Trophoblast cell (in vitro differentiated cells and primary cell): Measurements from ENCODE around the gene HNF4A.

ENCODE experiments used
- DNase-seq, 2 donors: peaks; one replicate each; pipeline ENCODE4 v3.0.0-alpha.2; 2016
- H2AFZ ChIP-seq: 2 replicates; pipeline ENCODE4 v1.6.1; 2013; ENCODE audit warnings: low read length, moderate library complexity, mild to moderate bottlenecking; ENCODE audit not compliant: insufficient read depth, poor library complexity
- H2AK5ac ChIP-seq: 2 replicates; pipeline ENCODE4 v1.6.1; 2013; ENCODE audit warnings: mild to moderate bottlenecking, low read length
- H2BK120ac ChIP-seq: 2 replicates; pipeline ENCODE4 v1.6.1; 2013; ENCODE audit warnings: low read length, mild to moderate bottlenecking, moderate library complexity; ENCODE audit not compliant: insufficient read depth, poor library complexity
- H2BK12ac ChIP-seq: 2 replicates; pipeline ENCODE4 v1.6.1; 2013; ENCODE audit warnings: mild to moderate bottlenecking, low read length, moderate library complexity
- H2BK5ac ChIP-seq: 2 replicates; pipeline ENCODE4 v1.6.1; 2013; ENCODE audit warnings: low read length, low read depth, moderate library complexity, mild to moderate bottlenecking; ENCODE audit not compliant: poor library complexity
- H3K14ac ChIP-seq: 2 replicates; pipeline ENCODE4 v1.6.1; 2013; ENCODE audit warnings: mild to moderate bottlenecking, low read length
- H3K18ac ChIP-seq: 2 replicates; pipeline ENCODE4 v1.6.1; 2013; ENCODE audit warnings: mild to moderate bottlenecking, low read length
- H3K23ac ChIP-seq: 2 replicates; pipeline ENCODE4 v1.6.1; 2013; ENCODE audit warnings: low read length
- H3K27ac ChIP-seq: 2 replicates; pipeline ENCODE4 v1.5.1; 2013; ENCODE audit warnings: low read depth, mild to moderate bottlenecking, inconsistent platforms, low read length, moderate library complexity
- H3K27me3 ChIP-seq: 2 replicates; pipeline ENCODE4 v1.6.1; 2013; ENCODE audit warnings: inconsistent platforms, mild to moderate bottlenecking, low read length, moderate library complexity; ENCODE audit not compliant: insufficient read depth
- H3K36me3 ChIP-seq, 2 experiments: 1 replicate in 1 of 2; 2 replicates in 1 of 2; pipeline ENCODE4 v1.6.1; 2013; ENCODE audit warnings: low read length in 2 of 2, mild to moderate bottlenecking in 2 of 2, moderate library complexity in 1 of 2; ENCODE audit not compliant: insufficient read depth in 2 of 2, control insufficient read depth in 1 of 2
- H3K4ac ChIP-seq: 2 replicates; pipeline ENCODE4 v1.6.1; 2013; ENCODE audit warnings: low read depth, mild to moderate bottlenecking, low read length, moderate library complexity
- H3K4me1 ChIP-seq, 2 experiments: 1 replicate in 1 of 2; 2 replicates in 1 of 2; pipeline ENCODE4 v1.6.1; 2013; ENCODE audit warnings: low read length in 2 of 2, mild to moderate bottlenecking in 2 of 2, moderate library complexity in 1 of 2; ENCODE audit not compliant: insufficient read depth in 2 of 2, control insufficient read depth in 1 of 2
- H3K4me2 ChIP-seq: 2 replicates; pipeline ENCODE4 v1.6.1; 2013; ENCODE audit warnings: inconsistent platforms, mild to moderate bottlenecking, low read length, moderate library complexity
- H3K4me3 ChIP-seq: 2 replicates; pipeline ENCODE4 v1.5.1; 2013; ENCODE audit warnings: mild to moderate bottlenecking, low read depth, low read length, inconsistent platforms
- H3K79me1 ChIP-seq: one replicate; pipeline ENCODE4 v1.6.1; 2013; ENCODE audit warnings: low read length
- H3K79me2 ChIP-seq: 2 replicates; pipeline ENCODE4 v1.6.1; 2013; ENCODE audit warnings: low read length, mild to moderate bottlenecking; ENCODE audit not compliant: control insufficient read depth, insufficient read depth, poor library complexity
- H3K9ac ChIP-seq: 2 replicates; pipeline ENCODE4 v1.6.1; 2013; ENCODE audit warnings: mild to moderate bottlenecking, low read length
- H3K9me3 ChIP-seq: 2 replicates; pipeline ENCODE4 v1.6.1; 2013; ENCODE audit warnings: low read depth, mild to moderate bottlenecking, control low read depth, inconsistent platforms, low read length; ENCODE audit not compliant: insufficient read depth
- H4K12ac ChIP-seq: 2 replicates; pipeline ENCODE4 v1.6.1; 2013; ENCODE audit warnings: low read depth, mild to moderate bottlenecking, low read length, moderate library complexity
- H4K8ac ChIP-seq: 2 replicates; pipeline ENCODE4 v1.6.1; 2013; ENCODE audit warnings: low read depth, mild to moderate bottlenecking, low read length, moderate library complexity
- H4K91ac ChIP-seq: one replicate; pipeline ENCODE4 v1.6.1; 2013; ENCODE audit warnings: low read depth, mild to moderate bottlenecking, low read length, moderate library complexity
- WGBS: extraction: QIAGEN DNeasy Blood & Tissue Kit; methylation state at CpG from one replicate; pipeline ENCODE4 v1.1.7; 2013; ENCODE audit warnings: missing lambda C conversion rate; ENCODE audit not compliant: insufficient read length, insufficient coverage; ENCODE audit errors: extremely low coverage; 5-methylcytosine and 5-hydroxymethylcytosine counted together

The HNF4A gene

GRCh38 chr20:44455126-44455525 is 99.6 kb downstream of the HNF4A start:
- Histone ChIP-seq H2AK5ac (no peak overlapping the region), H3K79me1 (no peaks in the 10 kb centered on the region), H2AFZ (no peak overlapping the region), H3K4me1 (no peaks in the 10 kb centered on the region), H2BK5ac (no peak overlapping the region), H3K14ac (no peak overlapping the region), H3K79me2 (no peaks in the 10 kb centered on the region), H2BK120ac (no peak overlapping the region), H3K4ac (no peak overlapping the region), H3K27ac (no peak overlapping the region), H3K9me3 (no peaks in the 10 kb centered on the region), H3K36me3 (no peaks in the 10 kb centered on the region), H2BK12ac (no peak overlapping the region), H3K9ac (no peak overlapping the region), H4K12ac (no peak overlapping the region), H3K18ac (no peak overlapping the region), H3K4me2 (no peak overlapping the region), H4K8ac (no peak overlapping the region), H4K91ac (no peak overlapping the region), H3K27me3 (no peaks in the 10 kb centered on the region), H3K4me3 (no peak overlapping the region), H3K23ac (no peak overlapping the region)
- WGBS: no CpG with 5 or more reads among the region's 3 CpGs
- DNase-seq: no peak

- no peak overlapping the region for H2AFZ ChIP-seq
- H3K4me1 ChIP-seq: no peaks in the 10 kb centered on the region
- H3K79me1 ChIP-seq: no peaks in the 10 kb centered on the region
- no peaks in the 10 kb centered on the region for H3K79me2 ChIP-seq
- H3K9me3 ChIP-seq: no peaks in the 10 kb centered on the region
- H3K4ac ChIP-seq: no peak overlapping the region
- no peak overlapping the region for H3K23ac ChIP-seq
- no peak overlapping the region for H4K91ac ChIP-seq
- no peak overlapping the region for H2AK5ac ChIP-seq
- H3K4me3 ChIP-seq: no peak overlapping the region
- no peak overlapping the region for H3K18ac ChIP-seq
- no peak overlapping the region for H3K9ac ChIP-seq
- no peak overlapping the region for H3K27ac ChIP-seq
- no peak overlapping the region for H4K8ac ChIP-seq
- no peaks in the 10 kb centered on the region for H3K36me3 ChIP-seq
- no peak for DNase-seq
- no peak overlapping the region for H4K12ac ChIP-seq
- WGBS: no CpG with 5 or more reads among the region's 8 CpGs
- H2BK12ac ChIP-seq: no peak overlapping the region
- no peak overlapping the region for H3K4me2 ChIP-seq
- no peak overlapping the region for H2BK120ac ChIP-seq
- H3K14ac ChIP-seq: no peak overlapping the region
- H3K27me3 ChIP-seq: no peaks in the 10 kb centered on the region
- H2BK5ac ChIP-seq: no peak overlapping the region
These were observed 101.1 kb downstream of the HNF4A start for GRCh38 chr20:44456611-44457010.

GRCh38 chr20:44457016-44457415 is 101.5 kb downstream of the HNF4A start:
- Histone ChIP-seq H3K79me1 (no peaks in the 10 kb centered on the region), H3K27ac (no peak overlapping the region)

GRCh38 chr20:44459271-44459670 is 103.8 kb downstream of the HNF4A start:
- H3K36me3 ChIP-seq: no peaks in the 10 kb centered on the region
- H2BK120ac ChIP-seq: no peak overlapping the region
- no peak overlapping the region for H4K8ac ChIP-seq
- no peak overlapping the region for H3K23ac ChIP-seq
- H2BK12ac ChIP-seq: no peak overlapping the region
- H2AK5ac ChIP-seq: no peak overlapping the region
- no peak overlapping the region for H3K4ac ChIP-seq
- no peaks in the 10 kb centered on the region for H3K79me2 ChIP-seq
- no peak overlapping the region for H4K12ac ChIP-seq
- H4K91ac ChIP-seq: no peak overlapping the region
- H3K4me2 ChIP-seq: no peak overlapping the region
- no peaks in the 10 kb centered on the region for H3K4me1 ChIP-seq
- WGBS: no CpG with 5 or more reads among the region's 2 CpGs
- DNase-seq: no peak
- no peak overlapping the region for H3K27ac ChIP-seq
- H3K4me3 ChIP-seq: no peak overlapping the region
- no peak overlapping the region for H2AFZ ChIP-seq
- H3K14ac ChIP-seq: no peak overlapping the region
- H2BK5ac ChIP-seq: no peak overlapping the region
- no peaks in the 10 kb centered on the region for H3K9me3 ChIP-seq
- H3K27me3 ChIP-seq: no peaks in the 10 kb centered on the region
- no peak overlapping the region for H3K18ac ChIP-seq
- H3K79me1 ChIP-seq: no peaks in the 10 kb centered on the region
- H3K9ac ChIP-seq: no peak overlapping the region

More at GRCh38 chr20:44457016-44457415, 101.5 kb downstream of the HNF4A start:
- H4K12ac ChIP-seq: no peak overlapping the region
- no peaks in the 10 kb centered on the region for H3K36me3 ChIP-seq
- WGBS: no CpG with 5 or more reads among the region's 6 CpGs
- no peak overlapping the region for H3K18ac ChIP-seq
- H3K9me3 ChIP-seq: no peaks in the 10 kb centered on the region
- no peaks in the 10 kb centered on the region for H3K79me2 ChIP-seq
- H3K4me1 ChIP-seq: no peaks in the 10 kb centered on the region
- no peaks in the 10 kb centered on the region for H3K27me3 ChIP-seq
- no peak overlapping the region for H2BK12ac ChIP-seq
- no peak overlapping the region for H2AFZ ChIP-seq
- no peak overlapping the region for H3K4ac ChIP-seq
- no peak for DNase-seq
- no peak overlapping the region for H4K91ac ChIP-seq
- no peak overlapping the region for H3K23ac ChIP-seq
- no peak overlapping the region for H2BK5ac ChIP-seq
- no peak overlapping the region for H3K4me3 ChIP-seq
- H2AK5ac ChIP-seq: no peak overlapping the region
- no peak overlapping the region for H3K9ac ChIP-seq
- H3K14ac ChIP-seq: no peak overlapping the region
- H4K8ac ChIP-seq: no peak overlapping the region
- no peak overlapping the region for H3K4me2 ChIP-seq
- H2BK120ac ChIP-seq: no peak overlapping the region
